Spinal cord (tissue), 10 donors: Measurements from ENCODE around the gene ARHGEF1. TPM values are rescaled to one million over a fixed set of nuclear protein-coding genes. Genes with fewer than 3 reads are reported as not detected.
A peak's percentile ranks its signal among the peaks of the same experiment; 100 is the strongest.

Experiments used
- DNase-seq, 6 donors: peaks; one replicate each; pipeline versions ENCODE4 v3.0.0 to v3.0.0-alpha.2; 2013 to 2015; ENCODE audit warnings: low spot score in 6 of 6, low read depth in 4 of 6
- H3K27ac ChIP-seq: one replicate; pipeline ENCODE4 v1.5.1; 2013; ENCODE audit warnings: low read depth, low read length, control low read depth
- H3K27me3 ChIP-seq: one replicate; pipeline ENCODE4 v1.6.1; 2013; ENCODE audit warnings: low read length; ENCODE audit not compliant: control insufficient read depth, insufficient read depth
- H3K36me3 ChIP-seq: one replicate; pipeline ENCODE4 v1.6.1; 2013; ENCODE audit warnings: low read length; ENCODE audit not compliant: control insufficient read depth, insufficient read depth
- H3K4me1 ChIP-seq: one replicate; pipeline ENCODE4 v1.6.1; 2013; ENCODE audit warnings: low read length; ENCODE audit not compliant: control insufficient read depth, insufficient read depth
- H3K4me3 ChIP-seq: one replicate; pipeline ENCODE4 v1.5.1; 2013; ENCODE audit warnings: low read depth, low read length, control low read depth
- H3K9me3 ChIP-seq: one replicate; pipeline ENCODE4 v1.6.1; 2013; ENCODE audit warnings: low read length; ENCODE audit not compliant: control insufficient read depth, insufficient read depth
- WGBS: methylation state at CpG from one replicate; pipeline ENCODE4 v1.1.5; 2013; ENCODE audit warnings: missing lambda C conversion rate; ENCODE audit not compliant: insufficient coverage; 5-methylcytosine and 5-hydroxymethylcytosine counted together
- polyA plus RNA-seq, 2 donors: library from polyadenylated mRNA; unstranded; fragments of 120-200 nt; gene quantifications; one replicate each; pipeline ENCODE4 v1.2.1, GENCODE V29; 2013; ENCODE audit not compliant: insufficient read length in 2 of 2
- total RNA-seq, 2 donors: library from RNA; depleted of rRNA in 1 of 2; stranded (reverse); fragments of 120-200 nt in 1 of 2; fragments of >200 nt in 1 of 2; gene quantifications; one replicate each; pipeline versions ENCODE4 v1.2.3 to v1.2.4, GENCODE V29; 2013 to 2014
- donor health status: healthy.

Gene ARHGEF1
- total and polyA plus RNA-seq, 4 donors, result 17.3 to 113 (median 51.3) TPM

GRCh38 chr19:41923045-41923788 lies 40.2 kb downstream of the ARHGEF1 start:
- Histone ChIP-seq H3K9me3 (no peaks in the 10 kb centered on the region), H3K4me1 (peaks cover 13% of the 10 kb centered on the region), H3K27me3 (peaks cover 86% of the 10 kb centered on the region), H3K4me3 (no peak overlapping the region), H3K36me3 (no peaks in the 10 kb centered on the region), H3K27ac (no peak overlapping the region)
- DNase-seq, result no peak
- WGBS, result 38% methylated on average over 3 of the region's 6 CpGs

- DNase-seq, result no peak
- no peaks in the 10 kb centered on the region for H3K9me3 ChIP-seq
- 53% methylated on average over 9 of the region's 13 CpGs for WGBS
- H3K36me3 ChIP-seq, result no peaks in the 10 kb centered on the region
- H3K4me3 ChIP-seq, result no peak overlapping the region
- no peak overlapping the region for H3K27ac ChIP-seq
- H3K27me3 ChIP-seq, result peaks cover 89% of the 10 kb centered on the region
- peaks cover 21% of the 10 kb centered on the region for H3K4me1 ChIP-seq
These were observed 41.5 kb downstream of the ARHGEF1 start for GRCh38 chr19:41924151-41925145.

DNA sequence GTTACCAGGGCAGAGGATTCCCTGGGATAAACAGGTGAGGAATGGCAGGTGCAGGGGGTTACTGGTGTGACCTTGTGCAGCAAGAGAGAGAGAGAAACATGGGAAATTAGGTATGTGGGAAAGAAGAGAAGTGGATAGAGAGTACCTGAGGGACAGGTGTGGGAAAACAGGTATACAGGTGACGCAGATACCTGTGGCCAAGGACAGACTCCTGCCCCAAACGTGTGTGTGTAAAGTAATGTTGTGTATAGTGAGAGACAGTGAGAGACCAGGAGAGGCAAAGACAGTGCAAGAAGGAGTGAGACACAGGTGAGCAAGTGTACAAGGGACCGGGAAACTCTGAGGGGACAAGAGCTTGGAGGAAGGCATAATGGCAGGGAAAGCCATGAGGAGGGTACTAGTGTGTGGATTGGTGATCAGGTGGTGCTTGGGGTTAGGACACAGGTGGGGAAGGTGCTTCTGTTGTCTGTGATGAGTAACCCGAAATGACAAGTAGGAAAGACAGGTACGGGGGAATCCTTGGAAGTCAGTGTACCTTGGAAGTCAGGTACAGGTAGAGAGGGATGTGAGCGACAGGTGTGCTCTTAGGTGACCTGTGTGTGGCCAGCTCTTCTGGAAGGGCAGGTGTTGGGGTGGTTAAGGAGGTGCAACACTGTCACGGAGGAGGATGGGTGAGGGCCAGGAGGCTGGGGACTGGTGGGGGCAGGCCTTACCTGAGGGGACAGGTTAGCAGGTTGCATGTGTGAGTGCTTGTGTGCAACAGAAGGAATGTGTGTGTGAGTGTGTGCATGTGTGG lies 42.4 kb downstream of the ARHGEF1 start:
- H3K9me3 ChIP-seq, result no peaks in the 10 kb centered on the region
- H3K27ac ChIP-seq, result no peak overlapping the region
- H3K27me3 ChIP-seq, result peaks cover 92% of the 10 kb centered on the region
- no peak for DNase-seq
- H3K4me1 ChIP-seq, result peaks cover 21% of the 10 kb centered on the region
- WGBS, result 52% methylated on average over 7 of the region's 7 CpGs
- no peak overlapping the region for H3K4me3 ChIP-seq
- no peaks in the 10 kb centered on the region for H3K36me3 ChIP-seq

- no peak for DNase-seq
- 11% methylated on average over 26 of the region's 27 CpGs for WGBS
These were observed 43.2 kb downstream of the ARHGEF1 start for GRCh38 chr19:41926028-41926762.

GRCh38 chr19:41926763-41927496 lies 43.9 kb downstream of the ARHGEF1 start:
- H3K4me3 ChIP-seq, result no peak overlapping the region
- H3K4me1 ChIP-seq, result peaks cover 15% of the 10 kb centered on the region
- H3K36me3 ChIP-seq, result no peaks in the 10 kb centered on the region
- no peak overlapping the region for H3K27ac ChIP-seq
- H3K27me3 ChIP-seq, result peaks cover 92% of the 10 kb centered on the region
- DNase-seq, result peak in 1 of 6 donors; percentile 15
- no peaks in the 10 kb centered on the region for H3K9me3 ChIP-seq
- WGBS, result 31% methylated on average over 16 of the region's 16 CpGs

More at GRCh38 chr19:41926028-41926762, 43.2 kb downstream of the ARHGEF1 start:
- H3K27ac ChIP-seq, result no peak overlapping the region
- no peaks in the 10 kb centered on the region for H3K36me3 ChIP-seq
- no peak overlapping the region for H3K4me3 ChIP-seq
- no peaks in the 10 kb centered on the region for H3K9me3 ChIP-seq
- peaks cover 15% of the 10 kb centered on the region for H3K4me1 ChIP-seq
- H3K27me3 ChIP-seq, result peaks cover 92% of the 10 kb centered on the region

- no peaks in the 10 kb centered on the region for H3K36me3 ChIP-seq
- H3K4me1 ChIP-seq, result peaks cover 21% of the 10 kb centered on the region
- no peak for DNase-seq
- H3K9me3 ChIP-seq, result no peaks in the 10 kb centered on the region
- WGBS, result 6% methylated on average over 23 of the region's 43 CpGs
- H3K27ac ChIP-seq, result no peak overlapping the region
- H3K4me3 ChIP-seq, result no peak overlapping the region
- H3K27me3 ChIP-seq, result peaks cover 92% of the 10 kb centered on the region
These were observed 44.7 kb downstream of the ARHGEF1 start for GRCh38 chr19:41927497-41928192.

GRCh38 chr19:41928221-41928683 lies 45.3 kb downstream of the ARHGEF1 start, which contains the start of gene ERFL:
Gene ERFL (minus strand): TSS chr19:41928449. CDS start chr19:41912919, 15,530 bp downstream.
- peaks cover 91% of the 10 kb centered on the region for H3K27me3 ChIP-seq
- H3K4me3 ChIP-seq, result no peak within 1 kb of the TSS
- no peaks in the 10 kb centered on the region for H3K9me3 ChIP-seq
- no peaks in the 10 kb centered on the region for H3K36me3 ChIP-seq
- H3K27ac ChIP-seq, result no peak within 1 kb of the TSS
- peak in 2 of 6 donors; percentile 12 to 26 for DNase-seq
- 0% methylated on average over 37 of the region's 49 CpGs for WGBS
- peaks cover 22% of the 10 kb centered on the region for H3K4me1 ChIP-seq
